Epithelial cell of proximal tubule (primary cell): ENCODE results near the gene ABCC5. TPM values are rescaled to one million over a fixed set of nuclear protein-coding genes. Genes with fewer than 3 reads are reported as not detected.

Source experiments
- DNase-seq: peaks from one replicate; pipeline ENCODE4 v3.0.0-alpha.2; 2011; ENCODE audit warnings: low read depth
- H3K4me3 ChIP-seq: 2 replicates; pipeline ENCODE4 v1.5.1; 2011; ENCODE audit warnings: low read depth, mild to moderate bottlenecking, low read length
- CTCF ChIP-seq: conservative IDR thresholded peaks from 2 replicates; pipeline ENCODE4 v1.5.1; 2012; ENCODE audit warnings: low read depth, mild to moderate bottlenecking, low read length
- total RNA-seq: library from RNA; depleted of rRNA; stranded (reverse); fragments of >200 nt; gene quantifications from 2 replicates; pipeline ENCODE4 v1.2.3, GENCODE V29; 2015

The ABCC5 gene
- total RNA-seq, 1 donor from 2014 or later = 15.2 TPM

- no peak for TF ChIP-seq CTCF
- no peak overlapping the region for H3K4me3 ChIP-seq
- DNase-seq = no peak
These were observed 110.5 kb downstream of the ABCC5 start for GRCh38 chr3:183907176-183907575.

- no peak overlapping the region for H3K4me3 ChIP-seq
- DNase-seq = no peak
- no peak for TF ChIP-seq CTCF
These were observed 111.3 kb downstream of the ABCC5 start for GRCh38 chr3:183906234-183906921.

GRCh38 chr3:183904833-183905780 lies 112.6 kb downstream of the ABCC5 start:
- no peak for DNase-seq
- H3K4me3 ChIP-seq = no peak overlapping the region
- TF ChIP-seq CTCF = no peak

- no peak overlapping the region for H3K4me3 ChIP-seq
- TF ChIP-seq CTCF = no peak
- no peak for DNase-seq
These were observed 119.7 kb downstream of the ABCC5 start for GRCh38 chr3:183898028-183898431.

- no peak for TF ChIP-seq CTCF
- H3K4me3 ChIP-seq = no peak overlapping the region
- no peak for DNase-seq
These were observed 120.1 kb downstream of the ABCC5 start for GRCh38 chr3:183897606-183898005.

GRCh38 chr3:183896610-183897009 lies 121.1 kb downstream of the ABCC5 start:
- no peak overlapping the region for H3K4me3 ChIP-seq
- DNase-seq = no peak
- no peak for TF ChIP-seq CTCF

- no peak for DNase-seq
- H3K4me3 ChIP-seq = no peak overlapping the region
- TF ChIP-seq CTCF = no peak
These were observed 121.5 kb downstream of the ABCC5 start for GRCh38 chr3:183896184-183896583.
